Adipocyte (in vitro differentiated cells): ENCODE data around the gene SLC4A8.

Source experiments
- DNase-seq: peaks from one replicate; pipeline ENCODE4 v3.0.0-alpha.2; 2015; ENCODE audit warnings: low read depth
- H3K27me3 ChIP-seq: replicated peaks from 2 replicates; pipeline ENCODE4 v1.7.0; 2013; ENCODE audit warnings: mild to moderate bottlenecking, low read length, moderate library complexity; ENCODE audit not compliant: control insufficient read depth, insufficient read depth
- H3K36me3 ChIP-seq: 2 replicates; pipeline ENCODE4 v1.7.0; 2013; ENCODE audit warnings: low read length, mild to moderate bottlenecking, moderate library complexity; ENCODE audit not compliant: control insufficient read depth, insufficient read depth, severe bottlenecking
- H3K4me1 ChIP-seq: 2 replicates; pipeline ENCODE4 v1.7.0; 2013; ENCODE audit warnings: mild to moderate bottlenecking, low read length, moderate library complexity; ENCODE audit not compliant: control insufficient read depth, insufficient read depth
- H3K4me3 ChIP-seq: 2 replicates; pipeline ENCODE4 v1.7.0; 2013; ENCODE audit warnings: mild to moderate bottlenecking, low read length, moderate library complexity
- H3K9ac ChIP-seq: 2 replicates; pipeline ENCODE4 v1.7.0; 2013; ENCODE audit warnings: mild to moderate bottlenecking, low read length, moderate library complexity
- H3K9me3 ChIP-seq: 2 replicates; pipeline ENCODE4 v1.7.0; 2013; ENCODE audit warnings: mild to moderate bottlenecking, low read length, moderate library complexity; ENCODE audit not compliant: control insufficient read depth

Gene SLC4A8

DNA sequence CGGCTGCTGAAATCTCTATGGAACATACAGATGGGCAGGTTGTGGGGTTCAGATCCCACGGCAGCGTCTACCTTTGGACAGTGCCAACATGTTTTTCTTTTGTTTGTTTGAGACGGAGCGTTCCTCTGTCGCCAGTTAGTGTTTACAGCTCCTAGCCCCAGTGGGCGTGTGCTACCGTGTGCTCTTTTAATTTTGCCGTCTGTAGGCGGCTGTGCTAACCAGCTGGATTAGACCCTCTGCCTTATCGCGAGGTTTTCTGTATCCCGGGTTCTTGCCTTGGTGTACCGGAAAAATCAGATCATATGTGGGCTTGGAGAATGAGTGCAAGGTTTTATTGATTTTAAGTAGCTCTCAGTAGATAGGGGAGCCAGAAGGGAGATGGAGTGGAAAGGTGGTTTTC lies 23.6 kb upstream of the SLC4A8 start:
- no peak overlapping the region for H3K9ac ChIP-seq
- H3K36me3 ChIP-seq: no peaks in the 10 kb centered on the region
- no peak overlapping the region for H3K4me3 ChIP-seq
- H3K9me3 ChIP-seq: no peaks in the 10 kb centered on the region
- H3K27me3 ChIP-seq: no peaks in the 10 kb centered on the region
- DNase-seq: no peak
- peaks cover 11% of the 10 kb centered on the region for H3K4me1 ChIP-seq

DNA sequence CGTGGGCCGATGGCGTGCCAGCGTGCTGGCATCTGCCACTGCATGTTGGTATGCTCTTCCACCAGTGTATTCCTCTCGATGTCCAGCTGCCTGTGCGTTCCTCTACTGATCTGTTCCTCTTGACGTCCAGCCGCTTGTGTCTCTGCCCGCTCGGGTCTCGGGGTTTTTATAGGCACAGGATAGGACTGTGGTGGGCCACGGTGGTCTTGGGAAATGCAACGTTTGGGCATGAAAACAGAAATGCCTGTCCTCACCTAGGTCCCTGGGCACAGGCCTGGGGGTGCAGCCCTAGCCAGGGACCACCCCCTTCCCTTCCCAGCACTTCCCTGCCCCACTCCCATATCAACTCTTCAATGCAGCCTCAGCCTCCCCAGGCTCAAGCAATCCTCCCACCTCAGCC lies 23.1 kb upstream of the SLC4A8 start:
- H3K27me3 ChIP-seq: no peaks in the 10 kb centered on the region
- H3K4me3 ChIP-seq: no peak overlapping the region
- no peaks in the 10 kb centered on the region for H3K9me3 ChIP-seq
- H3K4me1 ChIP-seq: peaks cover 11% of the 10 kb centered on the region
- DNase-seq: no peak
- no peak overlapping the region for H3K9ac ChIP-seq
- H3K36me3 ChIP-seq: no peaks in the 10 kb centered on the region

DNA sequence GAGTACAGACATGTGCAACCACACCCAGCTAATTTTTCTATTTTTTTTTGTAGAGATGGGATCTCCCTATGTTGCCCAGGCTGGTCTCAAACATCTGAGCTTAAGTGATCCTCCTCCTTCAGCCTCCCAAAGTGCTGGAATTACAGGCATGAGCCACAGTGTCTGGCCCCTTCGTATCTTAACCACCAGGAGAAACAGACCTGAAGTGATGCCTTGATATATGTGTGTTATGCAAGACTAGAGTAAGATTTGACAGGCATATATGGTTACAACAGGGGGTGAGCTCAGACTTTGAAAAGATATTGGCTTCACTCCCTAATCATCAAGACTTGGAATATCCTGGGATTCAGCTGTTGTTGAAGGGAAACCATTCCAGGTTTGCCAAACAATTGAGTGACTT lies 22.7 kb upstream of the SLC4A8 start:
- Histone ChIP-seq H3K9ac (no peak overlapping the region), H3K27me3 (no peaks in the 10 kb centered on the region), H3K4me3 (no peak overlapping the region), H3K9me3 (no peaks in the 10 kb centered on the region), H3K36me3 (no peaks in the 10 kb centered on the region), H3K4me1 (peaks cover 11% of the 10 kb centered on the region)
- DNase-seq: no peak

DNA sequence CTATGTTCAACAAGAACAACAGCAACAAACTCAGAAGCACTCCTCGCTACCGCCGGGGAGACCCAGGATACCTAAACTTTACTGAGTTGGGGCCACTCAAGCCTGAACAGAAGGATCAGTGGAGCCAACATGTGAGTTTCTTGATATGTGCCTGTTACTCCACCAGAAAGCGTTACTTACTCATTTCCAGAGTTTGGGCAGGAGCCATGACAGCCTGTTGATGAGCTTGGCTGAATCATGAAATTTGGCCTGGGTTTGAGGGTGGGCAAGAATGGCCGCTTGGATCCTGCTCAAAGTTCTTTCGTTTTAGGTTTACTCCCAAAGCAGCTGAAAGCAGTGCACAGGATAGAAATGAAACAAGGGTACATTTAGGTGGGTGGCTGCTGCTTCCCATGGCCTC lies 21.5 kb upstream of the SLC4A8 start:
- Histone ChIP-seq H3K4me3 (no peak overlapping the region), H3K27me3 (no peaks in the 10 kb centered on the region), H3K4me1 (peaks cover 11% of the 10 kb centered on the region), H3K9ac (no peak overlapping the region), H3K36me3 (no peaks in the 10 kb centered on the region), H3K9me3 (no peaks in the 10 kb centered on the region)
- DNase-seq: no peak

DNA sequence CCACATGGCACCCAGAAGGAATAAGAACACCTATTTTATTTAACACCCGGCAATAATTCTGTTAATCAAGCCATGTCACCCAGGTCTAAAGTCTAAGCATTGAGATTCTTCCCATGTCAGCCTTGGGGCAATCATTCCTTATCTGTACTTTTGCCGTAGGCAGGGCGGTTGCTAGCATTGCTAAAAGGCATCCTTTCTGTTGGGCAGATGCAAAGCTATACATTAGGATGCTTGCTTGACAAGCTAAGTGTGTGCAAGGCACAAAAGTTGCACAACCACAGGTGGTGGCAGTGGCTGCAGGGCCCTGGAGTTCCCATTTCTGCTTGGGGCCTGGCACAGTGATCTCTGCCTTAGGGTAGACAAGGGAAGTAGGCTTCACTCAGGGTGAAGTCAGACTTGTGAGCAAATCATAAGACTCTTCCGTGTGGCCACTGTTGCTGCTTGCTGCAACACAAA lies 20.9 kb upstream of the SLC4A8 start:
- no peaks in the 10 kb centered on the region for H3K27me3 ChIP-seq
- H3K9me3 ChIP-seq: no peaks in the 10 kb centered on the region
- no peak for DNase-seq
- H3K4me3 ChIP-seq: no peak overlapping the region
- H3K36me3 ChIP-seq: no peaks in the 10 kb centered on the region
- H3K4me1 ChIP-seq: peaks cover 11% of the 10 kb centered on the region
- no peak overlapping the region for H3K9ac ChIP-seq

DNA sequence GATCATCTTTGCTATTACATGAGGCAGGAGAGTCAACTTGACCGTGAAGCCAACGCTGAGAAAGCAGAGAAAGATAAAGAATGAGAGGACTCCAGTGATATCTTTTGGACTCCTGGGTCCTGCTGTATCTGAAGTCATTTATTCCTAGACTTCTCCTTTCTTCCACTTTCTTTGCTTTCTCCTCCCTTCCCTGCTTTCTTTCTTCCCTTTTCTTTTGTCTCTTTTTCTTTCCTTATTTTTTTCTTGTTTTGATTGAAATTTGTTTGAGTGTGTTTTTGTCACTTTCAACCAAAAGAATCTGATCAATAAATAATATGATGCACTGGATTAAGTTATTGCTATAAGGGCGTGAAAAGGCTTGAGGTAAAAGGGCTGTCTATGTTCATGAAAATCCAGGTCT lies 20.0 kb upstream of the SLC4A8 start:
- no peak for DNase-seq
- Histone ChIP-seq H3K36me3 (no peaks in the 10 kb centered on the region), H3K27me3 (no peaks in the 10 kb centered on the region), H3K4me1 (peaks cover 11% of the 10 kb centered on the region), H3K9me3 (no peaks in the 10 kb centered on the region), H3K9ac (no peak overlapping the region), H3K4me3 (no peak overlapping the region)

DNA sequence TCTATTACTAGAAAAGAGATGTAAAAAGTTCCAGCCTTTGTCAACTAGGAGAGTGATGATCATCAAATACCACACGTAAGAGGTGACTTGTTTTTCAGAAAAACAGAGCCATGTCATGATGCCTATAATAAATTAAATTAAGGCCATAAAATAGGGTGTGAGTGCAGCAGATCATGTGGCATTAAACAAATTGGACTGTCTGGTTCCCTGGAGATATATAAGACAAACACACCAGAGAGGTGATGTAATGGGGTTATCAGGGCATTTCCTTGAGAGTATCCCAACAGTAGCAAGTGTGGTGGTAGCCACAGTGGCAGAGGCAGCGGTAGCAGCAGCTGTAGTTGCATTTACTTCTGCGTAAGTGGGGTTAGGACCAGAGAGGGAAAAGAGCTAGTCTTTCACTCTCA lies 18.8 kb upstream of the SLC4A8 start:
- no peak overlapping the region for H3K4me3 ChIP-seq

DNA sequence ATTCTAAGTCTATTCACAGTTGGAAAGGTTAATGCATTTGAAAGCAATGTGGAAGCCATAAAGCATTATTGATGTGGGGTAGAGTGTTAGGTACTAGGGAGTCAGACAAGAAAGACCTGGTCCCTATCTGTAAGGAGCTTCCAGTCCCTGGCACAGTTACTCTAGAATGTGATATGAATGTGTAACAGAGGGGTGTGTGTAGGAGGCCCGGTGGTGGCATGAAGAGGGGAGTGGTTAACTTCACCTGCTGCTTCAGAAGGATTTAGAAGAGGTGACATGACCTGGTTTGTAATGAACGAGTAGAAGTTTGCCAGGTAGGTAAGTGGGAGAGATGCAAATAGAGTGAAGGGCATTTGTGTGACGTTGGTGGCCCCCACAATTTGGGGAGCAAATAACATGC lies 18.3 kb upstream of the SLC4A8 start:
- Histone ChIP-seq H3K4me1 (peaks cover 11% of the 10 kb centered on the region), H3K36me3 (no peaks in the 10 kb centered on the region)
- no peak for DNase-seq

More for the DNA sequence above, 18.8 kb upstream of the SLC4A8 start:
- Histone ChIP-seq H3K27me3 (no peaks in the 10 kb centered on the region), H3K9ac (no peak overlapping the region), H3K36me3 (no peaks in the 10 kb centered on the region), H3K9me3 (no peaks in the 10 kb centered on the region), H3K4me1 (peaks cover 11% of the 10 kb centered on the region)
- no peak for DNase-seq

DNA sequence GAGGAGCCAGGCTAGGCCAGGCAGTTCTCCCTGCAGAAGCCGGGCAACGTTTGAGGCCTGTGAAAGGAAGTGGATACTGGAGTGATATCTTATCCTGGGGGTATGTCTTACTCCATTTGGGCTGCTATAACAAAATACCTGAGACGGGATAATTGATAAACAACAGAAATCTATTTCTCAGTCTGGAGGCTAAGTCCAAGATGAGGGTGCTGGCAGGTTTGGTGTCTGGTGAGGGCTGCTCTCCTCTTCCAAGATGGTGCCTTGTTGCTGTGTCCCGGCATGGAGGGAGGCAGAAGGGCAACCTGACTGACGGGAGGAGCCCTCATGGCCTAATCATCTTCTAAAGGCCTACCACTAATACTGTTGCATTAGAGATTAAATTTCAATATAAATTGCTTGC lies 17.8 kb upstream of the SLC4A8 start:
- H3K4me3 ChIP-seq: no peak overlapping the region
- no peak for DNase-seq
- no peaks in the 10 kb centered on the region for H3K9me3 ChIP-seq
- H3K9ac ChIP-seq: no peak overlapping the region
- H3K36me3 ChIP-seq: no peaks in the 10 kb centered on the region
- H3K4me1 ChIP-seq: peaks cover 11% of the 10 kb centered on the region
- no peaks in the 10 kb centered on the region for H3K27me3 ChIP-seq

More for the DNA sequence above, 18.3 kb upstream of the SLC4A8 start:
- H3K4me3 ChIP-seq: no peak overlapping the region
- no peak overlapping the region for H3K9ac ChIP-seq
- no peaks in the 10 kb centered on the region for H3K9me3 ChIP-seq
- no peaks in the 10 kb centered on the region for H3K27me3 ChIP-seq

DNA sequence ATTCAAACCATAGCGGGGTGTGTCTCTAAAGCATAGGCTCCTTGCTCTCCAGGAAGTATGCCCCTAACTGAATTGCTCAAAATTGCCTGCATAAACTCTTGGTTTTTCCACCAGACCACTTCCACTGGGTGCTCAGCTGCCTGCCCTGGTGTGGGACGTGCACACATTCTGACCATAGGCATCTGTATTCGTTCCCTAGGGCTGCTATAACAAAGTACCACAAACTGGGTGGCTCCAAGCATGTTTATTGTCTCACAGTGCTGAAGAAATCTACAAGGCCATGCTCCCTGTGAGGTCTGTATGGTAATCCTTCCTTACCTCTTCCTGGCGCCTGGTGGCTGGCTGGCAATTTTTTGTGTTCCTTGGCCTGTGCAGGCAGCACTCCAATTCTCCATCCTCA lies 17.0 kb upstream of the SLC4A8 start:
- DNase-seq: no peak
- Histone ChIP-seq H3K4me1 (peaks cover 11% of the 10 kb centered on the region), H3K9me3 (no peaks in the 10 kb centered on the region), H3K36me3 (no peaks in the 10 kb centered on the region), H3K9ac (no peak overlapping the region), H3K4me3 (no peak overlapping the region), H3K27me3 (no peaks in the 10 kb centered on the region)

DNA sequence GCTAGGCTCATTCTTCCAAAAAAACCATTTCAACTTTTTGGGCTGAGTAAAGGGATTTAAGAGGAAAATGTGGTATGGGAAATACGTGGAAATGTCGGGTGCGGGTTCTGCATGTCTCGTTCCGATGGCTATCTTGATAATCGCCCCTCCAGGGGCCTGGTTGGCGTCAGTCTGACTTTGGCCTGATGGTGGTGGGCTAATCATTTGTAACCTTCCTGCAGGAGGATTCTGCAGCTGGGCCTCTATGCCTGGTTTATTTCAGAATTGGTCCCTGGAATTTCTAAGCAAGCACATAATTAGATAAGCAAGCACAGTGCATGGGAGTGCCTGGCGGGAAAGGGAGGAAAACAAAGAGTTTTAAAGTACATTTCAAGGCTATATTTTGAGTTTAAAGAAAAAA lies 14.8 kb upstream of the SLC4A8 start:
- Histone ChIP-seq H3K36me3 (no peaks in the 10 kb centered on the region), H3K9ac (no peak overlapping the region), H3K4me3 (no peak overlapping the region), H3K4me1 (peaks cover 2% of the 10 kb centered on the region), H3K9me3 (no peaks in the 10 kb centered on the region), H3K27me3 (no peaks in the 10 kb centered on the region)
- DNase-seq: no peak

DNA sequence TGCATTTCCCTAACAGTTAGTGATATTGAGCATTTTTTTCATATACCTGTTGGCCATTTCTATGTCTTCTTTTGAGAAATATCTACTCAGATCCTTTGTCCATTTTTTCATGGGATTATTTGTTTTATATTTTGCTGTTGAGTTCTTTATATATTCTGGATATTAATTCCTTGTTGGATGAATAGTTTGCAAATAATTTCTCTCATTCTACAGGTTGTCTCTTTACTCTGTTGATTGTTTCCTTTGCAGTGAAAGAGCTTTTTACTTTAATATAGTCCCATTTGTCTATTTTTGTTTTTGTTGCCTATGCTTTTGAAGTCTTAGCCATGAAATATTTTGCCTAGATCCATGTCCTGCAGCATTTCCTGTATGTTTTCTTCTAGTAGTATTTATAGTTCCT lies 11.5 kb upstream of the SLC4A8 start:
- DNase-seq: no peak
- no peaks in the 10 kb centered on the region for H3K27me3 ChIP-seq
- no peaks in the 10 kb centered on the region for H3K9me3 ChIP-seq
- no peak overlapping the region for H3K9ac ChIP-seq
- no peaks in the 10 kb centered on the region for H3K4me1 ChIP-seq
- H3K36me3 ChIP-seq: no peaks in the 10 kb centered on the region
- no peak overlapping the region for H3K4me3 ChIP-seq
